ENCODE data around the gene MRPL52.
"Not testable (repeated sequence)": the region's sequence is repeated elsewhere in the genome, so short reads cannot be mapped to it uniquely, and the experiment has no call there.

The MRPL52 gene

DNA sequence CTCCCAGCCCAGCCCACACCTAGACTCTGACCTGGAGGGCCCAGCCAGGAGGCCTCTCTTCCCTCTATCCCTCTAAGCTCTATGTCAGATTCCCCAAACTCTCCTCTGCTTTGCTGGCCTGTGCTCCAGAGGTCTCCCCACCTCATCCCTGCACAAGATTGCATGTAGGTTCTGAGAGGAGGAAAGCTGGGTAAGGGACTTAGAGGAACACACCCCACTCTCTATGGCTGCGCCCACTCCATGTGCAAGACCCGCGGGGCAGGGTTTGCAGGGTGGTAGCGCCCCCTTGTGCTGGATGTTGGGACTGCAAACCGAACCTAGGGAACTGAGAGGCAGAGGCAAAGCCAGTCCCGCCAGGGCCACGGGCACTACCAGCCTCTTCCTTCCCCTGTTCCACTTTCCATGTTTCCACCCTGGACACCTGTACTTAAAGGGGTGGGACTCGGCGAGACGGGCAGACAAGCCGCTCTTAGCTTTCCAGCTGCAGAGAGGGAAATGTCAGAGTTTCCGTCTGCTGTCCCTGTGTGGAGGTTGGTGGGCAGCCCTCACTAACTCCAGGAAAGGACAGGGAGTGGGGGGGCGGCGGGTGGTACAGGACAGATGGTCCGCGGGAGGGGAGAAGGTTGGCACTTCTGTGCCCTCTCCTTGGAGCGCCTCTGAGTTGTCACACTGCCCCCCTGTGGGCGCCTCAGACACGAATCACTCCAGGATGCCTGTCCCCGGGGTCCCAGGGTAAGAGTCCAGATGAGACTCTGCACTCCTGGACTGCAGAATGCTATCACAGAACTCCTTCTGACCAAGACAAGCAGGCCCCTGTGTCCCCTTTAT lies 23.5 kb downstream of the MRPL52 start:
- Histone ChIP-seq H3K9ac (ENCODE audit: low read depth in 1 of 2, low read length in 2 of 2) (peak overlapping the region; percentile 86 to 91), H3K27ac (ENCODE audit: low read depth in 2 of 2, low read length in 2 of 2) (peak overlapping the region; percentile 84 to 94), H3K27me3 (ENCODE audit: control insufficient read depth in 2 of 2, insufficient read depth in 2 of 2, low read length in 2 of 2) (no peaks in the 10 kb centered on the region), H3K9me3 (ENCODE audit: control insufficient read depth in 2 of 2, low read length in 2 of 2) (no peaks in the 10 kb centered on the region), H3K4me1 (ENCODE audit: control insufficient read depth in 2 of 2, insufficient read depth in 2 of 2, low read length in 2 of 2) (peaks cover 13 to 19% of the 10 kb centered on the region in 2 donors), H3K36me3 (ENCODE audit: control insufficient read depth in 2 of 2, insufficient read depth in 2 of 2, low read length in 2 of 2) (no peaks in the 10 kb centered on the region), H3K4me3 (ENCODE audit: low read length in 2 of 2) (peak overlapping the region; percentile 76 to 82)

GRCh38 chr14:22854296-22854695 lies 24.6 kb downstream of the MRPL52 start:
- H3K36me3 ChIP-seq (ENCODE audit: control insufficient read depth in 2 of 2, insufficient read depth in 2 of 2, low read length in 2 of 2); H3K27ac ChIP-seq (ENCODE audit: low read depth in 2 of 2, low read length in 2 of 2); H3K4me3 ChIP-seq (ENCODE audit: low read length in 2 of 2); H3K9ac ChIP-seq (ENCODE audit: low read depth in 1 of 2, low read length in 2 of 2); H3K27me3 ChIP-seq (ENCODE audit: control insufficient read depth in 2 of 2, insufficient read depth in 2 of 2, low read length in 2 of 2); H3K9me3 ChIP-seq (ENCODE audit: control insufficient read depth in 2 of 2, low read length in 2 of 2): not testable (repeated sequence)
- peaks cover 13 to 15% of the 10 kb centered on the region in 2 donors for H3K4me1 ChIP-seq (ENCODE audit: control insufficient read depth in 2 of 2, insufficient read depth in 2 of 2, low read length in 2 of 2)

GRCh38 chr14:22854963-22855724 lies 25.5 kb downstream of the MRPL52 start:
- Histone ChIP-seq H3K4me1 (ENCODE audit: control insufficient read depth in 2 of 2, insufficient read depth in 2 of 2, low read length in 2 of 2) (peaks cover 12 to 13% of the 10 kb centered on the region in 2 donors), H3K27ac (ENCODE audit: low read depth in 2 of 2, low read length in 2 of 2) (no peak overlapping the region)

GRCh38 chr14:22856428-22856827 lies 26.7 kb downstream of the MRPL52 start:
- Histone ChIP-seq H3K27ac (ENCODE audit: low read depth in 2 of 2, low read length in 2 of 2) (no peak overlapping the region), H3K4me3 (ENCODE audit: low read length in 2 of 2) (no peak overlapping the region), H3K9ac (ENCODE audit: low read depth in 1 of 2, low read length in 2 of 2) (no peak overlapping the region), H3K9me3 (ENCODE audit: control insufficient read depth in 2 of 2, low read length in 2 of 2) (no peaks in the 10 kb centered on the region), H3K36me3 (ENCODE audit: control insufficient read depth in 2 of 2, insufficient read depth in 2 of 2, low read length in 2 of 2) (no peaks in the 10 kb centered on the region), H3K4me1 (ENCODE audit: control insufficient read depth in 2 of 2, insufficient read depth in 2 of 2, low read length in 2 of 2) (peaks cover 8 to 9% of the 10 kb centered on the region in 2 donors), H3K27me3 (ENCODE audit: control insufficient read depth in 2 of 2, insufficient read depth in 2 of 2, low read length in 2 of 2) (no peaks in the 10 kb centered on the region)

More at GRCh38 chr14:22854963-22855724, 25.5 kb downstream of the MRPL52 start:
- Histone ChIP-seq H3K27me3 (ENCODE audit: control insufficient read depth in 2 of 2, insufficient read depth in 2 of 2, low read length in 2 of 2) (no peaks in the 10 kb centered on the region), H3K9ac (ENCODE audit: low read depth in 1 of 2, low read length in 2 of 2) (no peak overlapping the region), H3K4me3 (ENCODE audit: low read length in 2 of 2) (no peak overlapping the region), H3K36me3 (ENCODE audit: control insufficient read depth in 2 of 2, insufficient read depth in 2 of 2, low read length in 2 of 2) (no peaks in the 10 kb centered on the region), H3K9me3 (ENCODE audit: control insufficient read depth in 2 of 2, low read length in 2 of 2) (no peaks in the 10 kb centered on the region)

DNA sequence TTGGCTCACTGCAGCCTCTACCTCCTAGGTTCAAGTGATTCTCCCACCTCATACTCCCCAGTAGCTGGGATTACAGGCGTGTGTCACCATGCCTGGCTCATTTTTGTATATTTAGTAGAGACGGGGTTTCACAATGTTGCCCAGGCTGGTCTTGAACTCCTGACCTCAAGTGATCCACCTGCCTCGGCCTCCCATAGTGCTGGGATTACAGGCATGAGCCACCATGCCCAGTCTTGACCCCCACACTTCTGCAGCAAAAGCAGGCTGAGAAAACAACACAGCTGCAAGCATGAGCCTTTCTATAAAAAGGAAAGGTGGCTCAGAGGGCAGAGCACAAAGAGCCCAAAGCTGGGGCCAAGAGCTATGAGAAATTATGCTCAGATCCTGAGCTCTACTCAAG lies 30.7 kb downstream of the MRPL52 start:
- not testable (repeated sequence) for H3K36me3 ChIP-seq (ENCODE audit: control insufficient read depth in 2 of 2, insufficient read depth in 2 of 2, low read length in 2 of 2); H3K9ac ChIP-seq (ENCODE audit: low read depth in 1 of 2, low read length in 2 of 2); H3K4me3 ChIP-seq (ENCODE audit: low read length in 2 of 2); H3K27me3 ChIP-seq (ENCODE audit: control insufficient read depth in 2 of 2, insufficient read depth in 2 of 2, low read length in 2 of 2); H3K4me1 ChIP-seq (ENCODE audit: control insufficient read depth in 2 of 2, insufficient read depth in 2 of 2, low read length in 2 of 2); H3K9me3 ChIP-seq (ENCODE audit: control insufficient read depth in 2 of 2, low read length in 2 of 2); H3K27ac ChIP-seq (ENCODE audit: low read depth in 2 of 2, low read length in 2 of 2)

GRCh38 chr14:22861651-22862050 lies 32.0 kb downstream of the MRPL52 start:
- no peaks in the 10 kb centered on the region for H3K9me3 ChIP-seq (ENCODE audit: control insufficient read depth in 2 of 2, low read length in 2 of 2)
- no peaks in the 10 kb centered on the region for H3K27me3 ChIP-seq (ENCODE audit: control insufficient read depth in 2 of 2, insufficient read depth in 2 of 2, low read length in 2 of 2)
- H3K4me1 ChIP-seq (ENCODE audit: control insufficient read depth in 2 of 2, insufficient read depth in 2 of 2, low read length in 2 of 2): no peaks in the 10 kb centered on the region
- no peak overlapping the region for H3K9ac ChIP-seq (ENCODE audit: low read depth in 1 of 2, low read length in 2 of 2)
- H3K4me3 ChIP-seq (ENCODE audit: low read length in 2 of 2): no peak overlapping the region
- no peaks in the 10 kb centered on the region for H3K36me3 ChIP-seq (ENCODE audit: control insufficient read depth in 2 of 2, insufficient read depth in 2 of 2, low read length in 2 of 2)
- H3K27ac ChIP-seq (ENCODE audit: low read depth in 2 of 2, low read length in 2 of 2): no peak overlapping the region

- H3K36me3 ChIP-seq (ENCODE audit: control insufficient read depth in 2 of 2, insufficient read depth in 2 of 2, low read length in 2 of 2): no peaks in the 10 kb centered on the region
- no peaks in the 10 kb centered on the region for H3K27me3 ChIP-seq (ENCODE audit: control insufficient read depth in 2 of 2, insufficient read depth in 2 of 2, low read length in 2 of 2)
- H3K9me3 ChIP-seq (ENCODE audit: control insufficient read depth in 2 of 2, low read length in 2 of 2): no peaks in the 10 kb centered on the region
- no peak overlapping the region for H3K27ac ChIP-seq (ENCODE audit: low read depth in 2 of 2, low read length in 2 of 2)
- peaks cover 0 to 1% of the 10 kb centered on the region in 2 donors for H3K4me1 ChIP-seq (ENCODE audit: control insufficient read depth in 2 of 2, insufficient read depth in 2 of 2, low read length in 2 of 2)
- no peak overlapping the region for H3K4me3 ChIP-seq (ENCODE audit: low read length in 2 of 2)
- no peak overlapping the region for H3K9ac ChIP-seq (ENCODE audit: low read depth in 1 of 2, low read length in 2 of 2)
These were observed 35.3 kb downstream of the MRPL52 start for GRCh38 chr14:22864979-22865378.

- Histone ChIP-seq H3K9me3 (ENCODE audit: control insufficient read depth in 2 of 2, low read length in 2 of 2) (no peaks in the 10 kb centered on the region), H3K4me1 (ENCODE audit: control insufficient read depth in 2 of 2, insufficient read depth in 2 of 2, low read length in 2 of 2) (peaks cover 4 to 5% of the 10 kb centered on the region in 2 donors), H3K36me3 (ENCODE audit: control insufficient read depth in 2 of 2, insufficient read depth in 2 of 2, low read length in 2 of 2) (no peaks in the 10 kb centered on the region), H3K4me3 (ENCODE audit: low read length in 2 of 2) (no peak overlapping the region), H3K27me3 (ENCODE audit: control insufficient read depth in 2 of 2, insufficient read depth in 2 of 2, low read length in 2 of 2) (no peaks in the 10 kb centered on the region), H3K27ac (ENCODE audit: low read depth in 2 of 2, low read length in 2 of 2) (no peak overlapping the region), H3K9ac (ENCODE audit: low read depth in 1 of 2, low read length in 2 of 2) (no peak overlapping the region)
These were observed 36.0 kb downstream of the MRPL52 start for GRCh38 chr14:22865424-22866405.

- Histone ChIP-seq H3K27ac (ENCODE audit: low read depth in 2 of 2, low read length in 2 of 2) (no peak overlapping the region), H3K4me1 (ENCODE audit: control insufficient read depth in 2 of 2, insufficient read depth in 2 of 2, low read length in 2 of 2) (peaks cover 7 to 9% of the 10 kb centered on the region in 2 donors), H3K27me3 (ENCODE audit: control insufficient read depth in 2 of 2, insufficient read depth in 2 of 2, low read length in 2 of 2) (no peaks in the 10 kb centered on the region), H3K4me3 (ENCODE audit: low read length in 2 of 2) (no peak overlapping the region), H3K36me3 (ENCODE audit: control insufficient read depth in 2 of 2, insufficient read depth in 2 of 2, low read length in 2 of 2) (no peaks in the 10 kb centered on the region), H3K9me3 (ENCODE audit: control insufficient read depth in 2 of 2, low read length in 2 of 2) (no peaks in the 10 kb centered on the region), H3K9ac (ENCODE audit: low read depth in 1 of 2, low read length in 2 of 2) (no peak overlapping the region)
These were observed 37.2 kb downstream of the MRPL52 start for GRCh38 chr14:22866874-22867273.
